SK-N-SH (cell line): ENCODE results near the gene CCT2. TPM values are rescaled to one million over a fixed set of nuclear protein-coding genes. Genes with fewer than 3 reads are reported as not detected.

ENCODE experiments used
- CTCF ChIA-PET: fragments of 300-600, 350-600 bp; formaldehyde crosslinking; extraction: SDS; loops from one replicate; lab custom pipeline; 2021; lab: Yijun Ruan, JAX
- POLR2A ChIA-PET: fragments of 350-600 bp; sonication (Branson Sonifier 250); formaldehyde crosslinking; extraction: SDS; loops from one replicate; lab custom pipeline; 2020; ENCODE audit warnings: antibody characterized with exemption, inconsistent platforms; lab: Yijun Ruan, JAX
- DNase-seq: peaks from one replicate; pipeline ENCODE4 v3.0.0; 2012
- H2AFZ ChIP-seq: fragments of 200-600 bp; sonication (generic); 2 replicates; pipeline ENCODE4 v1.8.1; 2016; ENCODE audit warnings: antibody characterized with exemption, mild to moderate bottlenecking, low read depth
- H3F3A ChIP-seq: fragments of 200-600 bp; sonication (generic); replicated peaks from 2 replicates; pipeline ENCODE3; 2016; ENCODE audit warnings: antibody characterized with exemption, mild to moderate bottlenecking; ENCODE audit not compliant: insufficient read depth
- H3K27ac ChIP-seq, 2 experiments: fragments of 200-500 bp in 1 of 2; fragments of 200-600 bp in 1 of 2; sonication (Bioruptor generic) in 1 of 2; sonication (generic), shearing (Covaris generic) in 1 of 2; 2 replicates each; pipeline versions ENCODE4 v1.5.1 to v1.6.1; 2014 to 2016; ENCODE audit warnings: low read depth in 2 of 2, inconsistent platforms in 1 of 2, low read length in 1 of 2, mild to moderate bottlenecking in 1 of 2, mixed read lengths in 1 of 2
- H3K27me3 ChIP-seq: fragments of 200-600 bp; sonication (generic), shearing (Covaris generic); 2 replicates; pipeline ENCODE4 v1.6.1; 2016; ENCODE audit warnings: mixed run types; ENCODE audit not compliant: insufficient read depth
- H3K36me3 ChIP-seq, 2 experiments: fragments of 200-500 bp in 1 of 2; fragments of 200-600 bp in 1 of 2; sonication (Bioruptor generic) in 1 of 2; sonication (generic) in 1 of 2; replicated peaks in 1 of 2; 2 replicates each; pipeline versions ENCODE3 to v1.5.1; 2014 to 2016; ENCODE audit warnings: low read length in 1 of 2, mild to moderate bottlenecking in 1 of 2; ENCODE audit not compliant: insufficient read depth in 2 of 2, control insufficient read depth in 1 of 2
- H3K4me1 ChIP-seq, 2 experiments: fragments of 200-500 bp in 1 of 2; fragments of 200-600 bp in 1 of 2; sonication (Bioruptor generic) in 1 of 2; sonication (generic), shearing (Covaris generic) in 1 of 2; 2 replicates each; pipeline versions ENCODE4 v1.5.1 to v1.6.1; 2014 to 2016; ENCODE audit warnings: low read depth in 1 of 2, low read length in 1 of 2, mixed run types in 1 of 2; ENCODE audit not compliant: insufficient read depth in 2 of 2, control insufficient read depth in 1 of 2
- H3K4me2 ChIP-seq: fragments of 200-600 bp; sonication (generic), shearing (Covaris generic); 2 replicates; pipeline ENCODE4 v1.6.1; 2017; ENCODE audit warnings: mixed run types
- H3K4me3 ChIP-seq, 2 experiments: fragments of 200-500 bp in 1 of 2; fragments of 200-600 bp in 1 of 2; sonication (Bioruptor generic) in 1 of 2; sonication (generic), shearing (Covaris generic) in 1 of 2; 2 replicates each; pipeline versions ENCODE4 v1.5.1 to v1.8.1; 2014 to 2016; ENCODE audit warnings: low read depth in 2 of 2, inconsistent platforms in 1 of 2, low read length in 1 of 2, mild to moderate bottlenecking in 1 of 2, mixed read lengths in 1 of 2, moderate library complexity in 1 of 2
- H3K79me2 ChIP-seq: fragments of 200-600 bp; sonication (generic); 2 replicates; pipeline ENCODE4 v1.8.1; 2017; ENCODE audit warnings: mild to moderate bottlenecking; ENCODE audit not compliant: insufficient read depth
- H3K9ac ChIP-seq: fragments of 200-600 bp; sonication (generic); 2 replicates; pipeline ENCODE4 v1.6.1; 2017; ENCODE audit warnings: mixed run types
- H3K9me2 ChIP-seq: fragments of 200-600 bp; sonication (generic); 2 replicates; pipeline ENCODE4 v1.6.1; 2017; ENCODE audit warnings: mixed run types
- H3K9me3 ChIP-seq: fragments of 200-600 bp; sonication (generic); 2 replicates; pipeline ENCODE4 v1.6.1; 2017; ENCODE audit warnings: mixed run types, mild to moderate bottlenecking, moderate library complexity
- H4K20me1 ChIP-seq: fragments of 200-600 bp; sonication (generic); 2 replicates; pipeline ENCODE4 v1.6.1; 2017; ENCODE audit warnings: mild to moderate bottlenecking, mixed run types; ENCODE audit not compliant: insufficient read depth
- FOSL2 ChIP-seq: IDR thresholded peaks from 2 replicates; pipeline ENCODE4 v1.4.0; 2012; ENCODE audit warnings: low read depth, mild to moderate bottlenecking, moderate library complexity, borderline replicate concordance
- IRF3 ChIP-seq: fragments of 150-350 bp; IDR thresholded peaks from 2 replicates; pipeline ENCODE4 v1.6.1; 2016; ENCODE audit warnings: mild to moderate bottlenecking, low read depth, low read length
- POLR2AphosphoS5 ChIP-seq: IDR thresholded peaks from 2 replicates; pipeline ENCODE4 v1.6.1; 2012; ENCODE audit warnings: low read depth, low read length
- REST ChIP-seq: IDR thresholded peaks from 2 replicates; pipeline ENCODE4 v1.6.1; 2012; ENCODE audit warnings: mild to moderate bottlenecking, low read depth, low read length, moderate library complexity
- SIN3A ChIP-seq: IDR thresholded peaks from 2 replicates; pipeline ENCODE4 v1.6.1; 2012; ENCODE audit warnings: low read depth, mild to moderate bottlenecking, low read length, moderate library complexity, borderline replicate concordance
- YY1 ChIP-seq: IDR thresholded peaks from 2 replicates; pipeline ENCODE4 v1.4.0; 2012; ENCODE audit warnings: low read depth, mild to moderate bottlenecking
- WGBS: methylation state at CpG from one replicate; pipeline ENCODE4 v1.1.6; 2017; ENCODE audit warnings: low lambda C conversion rate; 5-methylcytosine and 5-hydroxymethylcytosine counted together
- polyA plus RNA-seq, 3 experiments: library from polyadenylated mRNA; depleted of rRNA; stranded (reverse); fragments of >200 nt; gene quantifications; 2 replicates each; pipeline ENCODE4 v1.2.3, GENCODE V29; 2012

The CCT2 gene
- polyA plus RNA-seq, 1 of the 3 experiments (the other 2 are of a cell fraction), result 181 TPM

- TF ChIP-seq REST, result no peak
- TF ChIP-seq FOSL2, result no peak
- TF ChIP-seq POLR2AphosphoS5, result no peak
Observed at GRCh38 chr12:69578283-69578682, 7.0 kb upstream of the CCT2 start (continued).

DNA sequence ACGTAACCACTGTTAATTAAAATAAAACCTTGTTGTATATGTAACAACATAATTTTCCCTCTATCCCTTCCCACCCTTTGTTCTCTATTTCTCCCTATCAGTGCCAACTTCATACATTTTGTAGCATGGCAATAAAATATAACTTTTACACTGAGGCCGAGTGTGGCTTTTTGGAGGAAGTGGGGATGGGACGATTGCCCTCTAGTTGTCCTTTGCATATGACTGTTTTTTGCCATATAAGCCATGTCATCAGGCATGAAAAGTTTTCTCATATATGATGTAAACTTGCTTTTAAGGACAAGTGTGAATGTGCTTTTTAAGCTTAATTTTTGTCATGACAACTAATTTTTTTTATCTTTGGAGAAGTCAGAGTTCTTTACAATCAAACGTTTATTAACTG lies 6.2 kb upstream of the CCT2 start:
- ChIA-PET POLR2A (no interaction called here), CTCF (interaction anchor here (1.2 to 3.1 kb wide), 3 partner anchors 9 to 60 kb away, joined by 3 to 27 read pairs (median 3); no protein-coding TSS in a partner anchor)
- no peaks in the 10 kb centered on the region for H3K9me2 ChIP-seq
- H3K79me2 ChIP-seq, result no peaks in the 10 kb centered on the region; the same call in 1 of the 2 replicates
- H3K9me3 ChIP-seq, result no peaks in the 10 kb centered on the region
- H3K27ac ChIP-seq, result no peak overlapping the region
- H3K27me3 ChIP-seq, result no peaks in the 10 kb centered on the region
- H3K4me3 ChIP-seq, result no peak overlapping the region
- no peak for DNase-seq
- peaks cover 14% of the 10 kb centered on the region for H3F3A ChIP-seq
- no peak overlapping the region for H3K9ac ChIP-seq
- no peak for TF ChIP-seq SIN3A
- TF ChIP-seq IRF3, result no peak
- no peak for TF ChIP-seq REST
- TF ChIP-seq YY1, result no peak
- no peak for TF ChIP-seq POLR2AphosphoS5
- peaks cover 0 to 2% of the 10 kb centered on the region in 2 experiments; a peak in 2 of 4 replicates for H3K4me1 ChIP-seq
- WGBS, result 94% methylated on average over 4 of the region's 4 CpGs
- H2AFZ ChIP-seq, result no peak overlapping the region
- no peak overlapping the region for H3K4me2 ChIP-seq
- peaks cover 30 to 38% of the 10 kb centered on the region in 2 experiments for H3K36me3 ChIP-seq
- H4K20me1 ChIP-seq, result no peaks in the 10 kb centered on the region
